COR-L47 (cell line): ENCODE data around the gene MGAT4A.

Experiments
- DNase-seq: peaks from one replicate; lab custom pipeline; 2025; lab: John Stamatoyannopoulos, UW

Gene MGAT4A

GRCh38 chr2:98731041-98731893, at the start of gene MGAT4A:
Gene MGAT4A, minus strand, starts transcription at chr2:98731132. Its CDS starts 4,800 bp downstream, at chr2:98726332.
- peak; percentile 38 for DNase-seq

GRCh38 chr2:98778741-98779483, 48.0 kb upstream of the MGAT4A start:
- no peak for DNase-seq

GRCh38 chr2:98778151-98778550, 47.2 kb upstream of the MGAT4A start:
- DNase-seq, result no peak

- DNase-seq, result no peak
These were observed 46.8 kb upstream of the MGAT4A start for GRCh38 chr2:98777710-98778109.

GRCh38 chr2:98777076-98777475, 46.1 kb upstream of the MGAT4A start:
- DNase-seq, result no peak

GRCh38 chr2:98776136-98776535, 45.2 kb upstream of the MGAT4A start:
- DNase-seq, result no peak

- peak; percentile 86 for DNase-seq
These were observed 44.4 kb upstream of the MGAT4A start for GRCh38 chr2:98775146-98775986.

- no peak for DNase-seq
These were observed 43.0 kb upstream of the MGAT4A start for GRCh38 chr2:98773907-98774306.

- no peak for DNase-seq
These were observed 42.2 kb upstream of the MGAT4A start for GRCh38 chr2:98773169-98773568.

GRCh38 chr2:98772536-98772935, 41.6 kb upstream of the MGAT4A start:
- no peak for DNase-seq

GRCh38 chr2:98771721-98772524, 41.0 kb upstream of the MGAT4A start:
- no peak for DNase-seq

- DNase-seq, result no peak
These were observed 40.3 kb upstream of the MGAT4A start for GRCh38 chr2:98771264-98771663.

GRCh38 chr2:98769784-98770183, 38.9 kb upstream of the MGAT4A start:
- peak; percentile 94 for DNase-seq

- no peak for DNase-seq
These were observed 38.2 kb upstream of the MGAT4A start for GRCh38 chr2:98769114-98769476.

GRCh38 chr2:98768384-98769113, 37.6 kb upstream of the MGAT4A start:
- DNase-seq, result peak; percentile 26

- DNase-seq, result no peak
These were observed 33.6 kb upstream of the MGAT4A start for GRCh38 chr2:98764499-98764898.

- no peak for DNase-seq
These were observed 32.4 kb upstream of the MGAT4A start for GRCh38 chr2:98763209-98763951.

- no peak for DNase-seq
These were observed 31.0 kb upstream of the MGAT4A start for GRCh38 chr2:98761909-98762308.

- no peak for DNase-seq
These were observed 30.4 kb upstream of the MGAT4A start for GRCh38 chr2:98761267-98761781.
